SJCRH30 (cell line): ENCODE results near the gene NOP53. TPM values are rescaled to one million over a fixed set of nuclear protein-coding genes. Genes with fewer than 3 reads are reported as not detected.

ENCODE experiments used
- DNase-seq, 2 experiments: peaks; one replicate each; pipeline ENCODE4 v3.0.0-alpha.2; 2015 to 2020
- H3K27ac ChIP-seq: fragments of 250-450 bp; sonication (Bioruptor Pico); 2 replicates; pipeline ENCODE4 v1.5.1; 2020; ENCODE audit warnings: mild to moderate bottlenecking, moderate library complexity
- H3K27me3 ChIP-seq: fragments of 250-450 bp; sonication (Bioruptor Pico); 2 replicates; pipeline ENCODE4 v1.5.1; 2020; ENCODE audit warnings: mild to moderate bottlenecking, moderate library complexity
- H3K36me3 ChIP-seq: fragments of 250-450 bp; sonication (Bioruptor Pico); 2 replicates; pipeline ENCODE4 v1.5.1; 2020; ENCODE audit warnings: mild to moderate bottlenecking, moderate library complexity
- H3K4me1 ChIP-seq: fragments of 250-450 bp; sonication (Bioruptor Pico); 2 replicates; pipeline ENCODE4 v1.5.1; 2020; ENCODE audit warnings: mild to moderate bottlenecking, moderate library complexity
- H3K4me3 ChIP-seq: fragments of 250-450 bp; sonication (Bioruptor Pico); 2 replicates; pipeline ENCODE4 v1.5.1; 2020; ENCODE audit warnings: mild to moderate bottlenecking, moderate library complexity
- H3K9me3 ChIP-seq: fragments of 250-450 bp; sonication (Bioruptor Pico); replicated peaks from 2 replicates; pipeline ENCODE4 v1.5.1; 2020; ENCODE audit warnings: mild to moderate bottlenecking, moderate library complexity
- total RNA-seq: library from RNA; depleted of rRNA; stranded (reverse); fragments of >200 nt; shearing (Covaris generic); gene quantifications from 2 replicates; pipeline ENCODE4 v1.2.3, GENCODE V29; 2014; rRNA removed

Gene NOP53
- 194 TPM in 2 replicates for total RNA-seq

- peak; percentile 97 to 98 for DNase-seq
- Histone ChIP-seq H3K4me1 (peaks cover 5% of the 10 kb centered on the region; the same call in 1 of the 2 replicates), H3K9me3 (no peaks in the 10 kb centered on the region), H3K27ac (peak within 1 kb of the TSS; percentile 94), H3K36me3 (peaks cover 25% of the 10 kb centered on the region), H3K27me3 (no peaks in the 10 kb centered on the region), H3K4me3 (peak within 1 kb of the TSS; percentile 100)
Observed at GRCh38 chr19:47745010-47745901, at the start of gene NOP53. Gene NOP53, plus strand, starts transcription at chr19:47745546. Its CDS starts 14 bp downstream, at chr19:47745560.

GRCh38 chr19:47696635-47697034 is 48.7 kb upstream of the NOP53 start:
- no peaks in the 10 kb centered on the region for H3K9me3 ChIP-seq
- no peaks in the 10 kb centered on the region for H3K4me1 ChIP-seq
- no peaks in the 10 kb centered on the region for H3K27me3 ChIP-seq
- DNase-seq = no peak
- peaks cover 13% of the 10 kb centered on the region for H3K36me3 ChIP-seq
- H3K4me3 ChIP-seq = no peak overlapping the region
- no peak overlapping the region for H3K27ac ChIP-seq

GRCh38 chr19:47697863-47698609 is 47.3 kb upstream of the NOP53 start:
- DNase-seq = peak; percentile 70 to 82
- no peaks in the 10 kb centered on the region for H3K4me1 ChIP-seq
- no peaks in the 10 kb centered on the region for H3K27me3 ChIP-seq
- H3K27ac ChIP-seq = no peak overlapping the region
- H3K9me3 ChIP-seq = no peaks in the 10 kb centered on the region
- no peak overlapping the region for H3K4me3 ChIP-seq
- H3K36me3 ChIP-seq = peaks cover 13% of the 10 kb centered on the region

GRCh38 chr19:47698631-47699359 is 46.6 kb upstream of the NOP53 start:
- Histone ChIP-seq H3K27ac (no peak overlapping the region), H3K27me3 (no peaks in the 10 kb centered on the region), H3K4me3 (no peak overlapping the region), H3K9me3 (no peaks in the 10 kb centered on the region), H3K36me3 (peaks cover 13% of the 10 kb centered on the region), H3K4me1 (no peaks in the 10 kb centered on the region)
- DNase-seq = no peak

GRCh38 chr19:47699360-47699917 is 45.9 kb upstream of the NOP53 start:
- Histone ChIP-seq H3K27me3 (no peaks in the 10 kb centered on the region), H3K4me1 (no peaks in the 10 kb centered on the region), H3K36me3 (peaks cover 13% of the 10 kb centered on the region), H3K9me3 (no peaks in the 10 kb centered on the region), H3K4me3 (no peak overlapping the region), H3K27ac (no peak overlapping the region)
- peak; percentile 62 to 71 for DNase-seq

- H3K27me3 ChIP-seq = no peaks in the 10 kb centered on the region
- peaks cover 13% of the 10 kb centered on the region for H3K36me3 ChIP-seq
- H3K27ac ChIP-seq = no peak overlapping the region
- no peak overlapping the region for H3K4me3 ChIP-seq
- no peaks in the 10 kb centered on the region for H3K4me1 ChIP-seq
- DNase-seq = no peak
- no peaks in the 10 kb centered on the region for H3K9me3 ChIP-seq
Observed at GRCh38 chr19:47700934-47701716, 44.2 kb upstream of the NOP53 start.

GRCh38 chr19:47701717-47702552 is 43.4 kb upstream of the NOP53 start:
- no peak overlapping the region for H3K27ac ChIP-seq
- peaks cover 13% of the 10 kb centered on the region for H3K36me3 ChIP-seq
- H3K27me3 ChIP-seq = no peaks in the 10 kb centered on the region
- no peaks in the 10 kb centered on the region for H3K9me3 ChIP-seq
- no peaks in the 10 kb centered on the region for H3K4me1 ChIP-seq
- DNase-seq = no peak
- H3K4me3 ChIP-seq = no peak overlapping the region

- Histone ChIP-seq H3K27me3 (no peaks in the 10 kb centered on the region), H3K4me1 (no peaks in the 10 kb centered on the region), H3K9me3 (no peaks in the 10 kb centered on the region), H3K4me3 (no peak overlapping the region), H3K36me3 (peaks cover 13% of the 10 kb centered on the region), H3K27ac (no peak overlapping the region)
- no peak for DNase-seq
Observed at GRCh38 chr19:47702671-47703070, 42.7 kb upstream of the NOP53 start.

- H3K4me3 ChIP-seq = no peak overlapping the region
- H3K4me1 ChIP-seq = no peaks in the 10 kb centered on the region
- peaks cover 13% of the 10 kb centered on the region for H3K36me3 ChIP-seq
- H3K27me3 ChIP-seq = no peaks in the 10 kb centered on the region
- no peaks in the 10 kb centered on the region for H3K9me3 ChIP-seq
- DNase-seq = no peak
- H3K27ac ChIP-seq = no peak overlapping the region
Observed at GRCh38 chr19:47703301-47703700, 42.0 kb upstream of the NOP53 start.

- no peak for DNase-seq
- Histone ChIP-seq H3K27me3 (no peaks in the 10 kb centered on the region), H3K4me1 (no peaks in the 10 kb centered on the region), H3K27ac (no peak overlapping the region), H3K4me3 (no peak overlapping the region), H3K36me3 (peaks cover 12% of the 10 kb centered on the region), H3K9me3 (no peaks in the 10 kb centered on the region)
Observed at GRCh38 chr19:47704024-47704423, 41.3 kb upstream of the NOP53 start.

- no peak for DNase-seq
- Histone ChIP-seq H3K4me3 (no peak overlapping the region), H3K27ac (no peak overlapping the region), H3K9me3 (no peaks in the 10 kb centered on the region), H3K36me3 (peaks cover 7% of the 10 kb centered on the region), H3K27me3 (no peaks in the 10 kb centered on the region; the same call in 1 of the 2 replicates), H3K4me1 (no peaks in the 10 kb centered on the region)
Observed at GRCh38 chr19:47704656-47705055, 40.7 kb upstream of the NOP53 start.

- H3K27me3 ChIP-seq = no peaks in the 10 kb centered on the region; the same call in 1 of the 2 replicates
- H3K36me3 ChIP-seq = no peaks in the 10 kb centered on the region
- peak; percentile 78 to 89 for DNase-seq
- no peaks in the 10 kb centered on the region for H3K9me3 ChIP-seq
- H3K4me1 ChIP-seq = no peaks in the 10 kb centered on the region
- H3K4me3 ChIP-seq = no peak overlapping the region
- H3K27ac ChIP-seq = no peak overlapping the region
Observed at GRCh38 chr19:47707135-47707925, 38.0 kb upstream of the NOP53 start.
